NCI-H526 treated with DMSO at 0.1 percent for 48 hours (cell line): ENCODE measurements around the gene WBP2.

ENCODE experiments used
- DNase-seq: peaks from one replicate; lab custom pipeline; 2025; lab: John Stamatoyannopoulos, UW

Gene WBP2

GRCh38 chr17:75844530-75845057 is 10.5 kb downstream of the WBP2 start:
- DNase-seq = no peak

DNA sequence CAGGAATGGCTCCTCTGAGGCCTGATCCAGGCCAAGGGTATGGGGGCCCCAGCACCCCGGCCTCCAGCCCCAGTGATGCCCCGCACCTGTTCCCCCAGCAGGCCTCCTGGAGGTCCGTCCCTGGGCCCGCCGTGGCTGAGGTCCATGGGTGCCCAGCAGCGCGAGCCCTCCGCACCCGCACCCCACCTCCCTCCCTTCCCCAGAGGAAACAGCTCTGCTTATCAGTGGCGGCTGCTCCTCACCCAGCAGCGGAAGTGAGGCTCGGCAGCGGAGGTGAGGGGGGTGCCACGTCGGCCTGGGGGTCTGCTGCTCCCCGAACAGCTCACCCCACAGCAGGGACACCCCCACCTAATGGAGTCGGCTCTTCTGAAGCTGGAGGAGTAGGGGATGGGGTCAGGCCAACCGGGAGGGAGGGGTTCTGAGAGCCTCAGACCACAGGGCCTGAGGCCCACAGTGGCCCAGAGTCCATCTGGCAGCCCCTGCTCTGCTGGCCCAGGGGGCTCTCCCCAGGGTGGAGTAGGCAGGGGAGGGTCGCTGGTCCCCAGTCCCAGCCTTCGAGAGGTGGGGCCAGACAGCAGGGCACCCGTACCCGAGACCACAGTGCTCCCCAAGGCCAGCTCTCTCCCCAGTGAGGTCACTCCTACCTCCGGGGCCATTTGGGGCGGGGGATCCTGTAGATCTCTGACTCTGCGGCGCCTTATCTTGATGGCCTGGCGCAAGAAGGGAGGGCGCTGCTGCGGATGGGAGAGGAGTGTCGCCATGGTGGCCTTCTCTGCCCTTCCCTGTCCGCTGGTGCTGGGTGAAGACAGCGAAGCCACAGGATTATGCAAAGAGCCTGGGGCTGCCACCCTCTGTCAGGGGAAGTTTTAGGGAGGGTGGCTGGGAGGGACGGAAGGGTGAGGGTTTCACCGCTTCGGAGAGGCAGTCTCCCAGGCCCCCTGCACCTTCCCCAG is 11.3 kb downstream of the WBP2 start, which contains the start of gene UNC13D:
TSS of gene UNC13D (minus strand) at position 828 of the 953 bp plus-strand sequence. CDS start at position 761, 67 bp downstream.
- DNase-seq = no peak

DNA sequence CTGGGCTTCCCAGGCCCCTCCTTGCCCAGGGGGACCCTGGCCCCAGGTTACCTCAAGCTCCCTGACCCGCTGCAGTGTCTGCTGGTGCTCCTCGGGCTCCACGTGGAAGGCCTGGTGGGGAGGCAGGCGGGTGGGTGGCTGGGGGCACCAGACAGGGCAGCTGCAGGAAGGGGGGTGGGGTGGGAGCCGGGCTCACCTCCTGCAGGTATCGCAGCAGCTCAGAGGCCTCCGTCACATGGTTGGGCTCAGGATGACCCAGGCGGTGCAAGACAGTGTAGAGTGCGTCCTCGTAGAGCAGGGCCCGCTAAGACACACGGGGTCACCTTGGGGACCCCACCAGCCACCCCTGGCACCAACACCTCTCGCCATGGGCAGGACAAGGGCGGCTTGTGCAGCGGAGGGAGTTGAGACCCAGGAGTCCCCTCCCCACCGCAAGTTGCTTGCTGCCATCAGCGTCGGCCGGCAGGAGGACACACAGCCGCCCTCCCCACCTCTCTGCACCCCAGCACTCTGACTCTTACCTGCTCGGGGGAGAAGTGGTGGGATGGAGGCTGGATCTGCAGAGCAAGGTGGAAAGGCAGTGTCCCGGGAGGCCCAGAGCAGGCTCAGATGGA is 12.1 kb downstream of the WBP2 start:
- no peak for DNase-seq

GRCh38 chr17:75842411-75842810 is 12.7 kb downstream of the WBP2 start:
- DNase-seq = no peak

DNA sequence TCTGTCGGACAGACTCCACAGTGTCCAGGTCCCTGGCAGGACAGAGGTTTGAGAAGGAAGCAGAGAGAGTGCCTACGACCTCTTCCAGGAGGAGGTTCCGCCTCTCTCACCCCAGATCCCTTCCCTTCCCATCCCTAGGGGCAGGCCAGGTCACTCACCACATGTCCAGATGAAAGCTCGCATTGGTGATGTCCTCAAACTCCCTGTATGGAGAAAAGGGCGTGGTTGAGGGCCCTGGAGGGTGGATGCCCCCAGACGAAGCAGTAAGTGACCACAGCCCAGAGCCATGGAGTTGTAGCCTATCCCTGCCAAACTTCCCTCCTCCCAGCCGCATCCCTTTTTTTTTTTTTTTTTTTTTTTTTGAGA is 14.4 kb downstream of the WBP2 start:
- DNase-seq = no peak

DNA sequence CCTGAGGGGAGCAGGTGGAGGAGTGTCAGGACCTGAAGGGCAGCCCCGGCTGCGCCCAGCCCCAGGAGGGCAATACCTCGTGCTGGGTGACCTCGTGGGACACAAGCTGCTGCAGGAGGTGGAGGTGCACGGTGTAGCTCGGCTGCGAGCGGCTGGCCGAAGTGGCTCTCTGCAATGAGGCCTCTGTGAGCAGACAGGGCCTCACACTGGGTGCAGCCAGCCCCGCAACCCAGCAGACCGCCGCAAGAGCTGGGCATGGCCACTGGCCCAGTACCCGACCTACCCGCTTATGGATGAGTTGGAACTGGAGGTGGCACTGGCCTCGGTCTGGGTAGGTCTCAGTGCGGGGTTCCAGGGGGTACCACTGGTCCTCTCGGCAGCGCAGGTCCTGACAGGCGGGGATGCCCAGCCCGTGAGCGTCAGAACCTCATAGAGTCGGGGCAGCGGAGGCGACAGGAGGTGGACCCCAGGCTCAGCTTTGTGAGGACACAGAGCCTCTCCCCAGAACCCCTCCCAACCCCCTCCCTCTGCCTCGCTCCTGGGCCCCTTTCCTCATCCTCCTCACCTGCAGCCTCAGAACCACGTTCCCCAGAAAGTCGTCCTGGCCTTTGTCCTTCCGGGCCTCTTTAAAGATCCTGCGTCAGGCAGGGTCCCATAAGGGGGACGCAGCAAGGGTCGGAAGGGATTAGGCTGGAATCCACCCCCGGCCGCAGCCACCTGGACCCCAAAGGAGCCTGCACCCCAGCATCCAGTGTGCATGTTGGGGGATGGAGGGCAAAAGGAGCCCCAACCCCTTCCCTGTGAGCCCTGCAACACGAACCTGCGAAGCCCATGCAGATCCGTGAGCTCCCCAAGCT is 15.0 kb downstream of the WBP2 start:
- DNase-seq = no peak

DNA sequence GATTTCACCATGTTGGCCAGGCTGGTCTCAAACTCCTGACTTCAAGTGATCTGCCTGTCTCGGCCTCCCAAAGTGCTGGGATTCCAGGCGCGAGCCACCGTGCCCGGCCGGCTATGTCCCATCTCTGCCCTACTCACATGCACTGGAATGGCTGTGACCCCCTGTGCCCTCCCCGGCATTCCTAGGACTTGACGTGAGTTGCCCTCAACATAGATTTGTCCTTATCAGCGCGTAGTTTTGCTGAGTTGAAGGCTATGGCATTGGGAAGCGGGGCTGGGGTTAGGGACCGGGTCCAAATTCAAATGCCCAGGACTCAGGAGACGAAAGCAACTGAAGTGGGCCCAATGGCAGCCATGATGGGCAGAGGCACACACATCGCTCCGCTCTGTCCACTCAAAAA is 16.7 kb downstream of the WBP2 start:
- no peak for DNase-seq

GRCh38 chr17:75837899-75838298 is 17.2 kb downstream of the WBP2 start:
- DNase-seq = no peak

DNA sequence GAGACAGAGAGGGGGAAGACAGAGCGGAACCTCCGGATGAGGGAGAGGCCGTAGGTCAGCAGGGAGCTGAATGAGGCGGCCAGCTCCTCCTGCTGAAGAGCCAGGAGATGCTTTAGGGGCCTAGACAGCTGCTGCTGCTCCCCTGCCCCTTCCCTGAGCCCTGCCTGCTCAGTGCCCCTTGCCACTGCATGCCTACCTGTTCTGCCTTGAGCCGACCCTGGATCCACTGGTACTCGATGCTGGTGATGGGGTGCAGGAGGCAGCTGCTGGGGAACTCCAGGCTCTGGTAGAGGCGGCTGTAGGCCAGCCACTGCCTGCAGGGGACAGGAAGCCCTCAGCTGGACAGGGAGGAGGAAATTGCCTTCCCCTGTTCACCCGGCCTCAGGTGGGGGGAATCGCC is 18.5 kb downstream of the WBP2 start:
- DNase-seq = no peak

DNA sequence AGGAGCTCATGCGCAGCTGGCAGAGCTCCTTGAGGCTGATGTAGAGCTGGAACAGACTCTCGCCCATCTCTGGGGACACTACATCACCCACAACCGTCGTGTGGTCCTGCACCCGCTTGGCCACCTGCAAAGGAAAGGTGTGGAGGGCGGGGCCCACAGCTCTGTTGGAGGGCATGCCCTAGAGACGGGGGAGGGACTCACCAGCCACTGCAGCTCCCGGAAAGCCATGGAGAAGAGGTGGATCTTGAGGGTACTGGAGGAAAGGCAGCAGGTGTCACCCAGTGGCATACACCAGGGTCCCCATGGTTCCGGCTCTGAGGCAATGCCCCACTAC is 19.5 kb downstream of the WBP2 start:
- DNase-seq = no peak

DNA sequence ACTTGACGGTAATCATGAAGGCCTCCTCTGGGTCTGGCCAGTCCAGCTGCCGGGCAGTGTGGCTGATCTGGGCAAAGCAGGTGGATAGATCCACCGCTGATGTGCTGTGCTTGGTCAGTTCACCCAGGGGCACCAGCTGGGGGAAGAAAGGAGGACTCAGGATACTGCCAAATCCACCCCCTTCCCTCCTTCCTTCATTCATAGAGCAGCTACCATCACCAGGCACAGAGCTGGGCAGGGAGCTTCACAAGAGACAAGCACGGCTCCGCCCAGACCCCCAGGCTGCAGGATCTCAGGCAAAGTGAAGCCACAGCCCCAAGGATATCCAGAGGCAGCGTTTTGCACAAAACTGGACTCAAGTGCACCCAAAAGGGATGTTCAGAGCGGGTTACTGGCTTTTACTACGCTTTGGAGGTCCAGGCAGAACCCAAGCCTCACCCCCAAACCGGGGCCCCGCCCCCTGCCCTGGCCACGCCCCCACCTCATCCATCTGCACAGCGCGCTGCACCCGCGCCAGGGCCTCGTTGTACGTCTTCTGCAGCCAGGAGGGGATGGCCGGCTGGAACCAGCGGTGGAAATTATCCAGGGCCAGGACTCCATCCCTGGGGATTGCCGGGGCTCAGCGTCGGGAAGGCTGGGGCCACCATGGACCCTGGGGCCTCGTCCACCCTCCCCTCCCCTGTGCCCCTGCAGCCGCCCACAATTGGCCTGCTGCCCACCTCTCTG is 20.0 kb downstream of the WBP2 start:
- no peak for DNase-seq

DNA sequence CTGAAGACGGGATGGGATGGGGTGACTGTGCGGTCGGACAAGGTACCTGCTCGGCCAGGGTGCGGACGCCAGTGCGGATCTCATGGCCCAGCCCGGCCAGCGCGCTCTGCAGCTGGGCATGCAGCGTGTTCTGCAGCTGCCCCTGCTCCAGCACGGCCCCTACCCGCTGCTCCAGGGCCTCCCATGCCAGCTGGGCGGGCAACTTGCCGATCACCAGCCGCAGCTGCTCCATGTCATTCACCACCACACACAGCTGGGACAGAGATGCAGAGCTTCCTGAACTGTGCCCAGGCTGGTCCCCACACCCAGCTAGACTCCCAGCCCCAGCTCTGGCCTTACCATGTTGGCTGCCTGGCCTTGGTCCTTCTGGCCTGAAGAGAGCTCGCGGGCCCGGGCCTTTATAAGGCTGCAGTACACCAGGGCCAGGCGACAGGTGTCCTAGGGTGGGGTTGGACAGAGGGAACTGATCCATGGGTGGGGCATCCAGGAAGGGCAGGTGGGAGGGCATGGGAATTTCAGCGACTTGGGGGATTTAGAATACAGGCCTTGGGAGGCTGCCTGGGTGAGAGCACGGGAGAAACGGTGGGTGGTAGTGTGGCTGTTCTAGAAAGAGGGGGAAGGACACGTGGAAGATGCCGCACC is 20.7 kb downstream of the WBP2 start:
- no peak for DNase-seq

DNA sequence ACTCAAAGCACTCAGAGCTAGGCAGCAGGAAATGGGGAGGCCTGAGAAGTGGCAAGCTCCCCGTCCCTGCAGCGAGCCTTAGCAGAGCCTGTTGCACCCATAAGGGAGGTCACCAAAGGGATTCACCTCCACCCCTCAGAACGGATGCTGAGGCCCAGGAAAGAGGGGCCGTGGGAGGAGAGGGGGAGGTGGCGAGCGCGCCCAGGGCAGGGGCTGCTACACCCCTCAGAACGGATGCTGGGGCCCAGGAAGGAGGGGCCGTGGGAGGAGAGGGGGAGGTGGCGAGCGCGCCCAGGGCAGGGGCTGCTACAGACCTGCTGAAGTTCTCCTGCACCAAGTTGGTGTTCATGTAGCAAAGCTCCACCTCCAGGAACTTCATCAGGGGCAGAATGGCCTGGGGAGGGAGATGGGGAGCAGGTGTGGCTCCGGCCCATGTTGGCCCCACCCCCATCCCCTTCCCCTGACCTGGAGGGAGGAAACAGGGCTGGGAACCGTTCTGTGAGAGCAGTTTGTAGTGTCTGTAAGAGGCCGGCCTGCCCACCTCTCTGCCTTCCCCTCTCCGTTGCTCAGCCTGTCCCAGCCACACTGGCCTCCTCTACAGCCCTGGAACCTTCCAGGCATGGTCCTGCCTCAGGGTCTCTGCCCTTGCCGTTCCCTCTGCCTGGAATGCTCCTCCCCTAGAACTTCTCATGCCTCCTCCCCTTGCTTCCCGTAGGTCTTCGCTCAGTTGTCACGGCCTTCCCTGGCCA is 22.3 kb downstream of the WBP2 start:
- no peak for DNase-seq

- DNase-seq = no peak
These were observed 22.9 kb downstream of the WBP2 start for GRCh38 chr17:75832164-75832651.

- no peak for DNase-seq
These were observed 24.0 kb downstream of the WBP2 start for GRCh38 chr17:75831032-75831571.

- DNase-seq = no peak
These were observed 24.7 kb downstream of the WBP2 start for GRCh38 chr17:75830164-75831031.

- DNase-seq = no peak
These were observed 25.4 kb downstream of the WBP2 start for GRCh38 chr17:75829747-75830146.

- DNase-seq = no peak
These were observed 26.4 kb downstream of the WBP2 start for GRCh38 chr17:75828741-75829140.

DNA sequence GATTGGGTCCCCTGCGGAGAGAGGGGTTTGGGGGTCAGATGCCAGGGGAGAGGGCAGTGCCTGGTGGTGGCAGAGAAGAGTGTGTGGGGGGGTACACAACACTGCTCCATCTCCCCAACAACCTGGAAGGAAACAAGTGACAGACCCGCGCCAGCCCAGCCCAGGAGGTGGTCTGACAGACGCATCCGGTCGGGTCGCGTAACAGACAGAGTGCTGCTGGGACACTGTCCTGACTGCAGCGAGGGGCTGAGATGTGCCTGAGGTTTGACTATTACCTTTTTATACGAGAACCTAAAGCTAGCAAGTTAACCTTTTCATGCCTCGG is 27.1 kb downstream of the WBP2 start:
- DNase-seq = no peak
